Activated naive CD4-positive, alpha-beta T cell treated with anti-CD3 and anti-CD28 coated beads, Interleukin-2, amount 50 U/mL, for 72 hours (primary cell): ENCODE measurements around the gene DMPK. TPM values are rescaled to one million over a fixed set of nuclear protein-coding genes. Genes with fewer than 3 reads are reported as not detected.

Source experiments
- ATAC-seq, 2 donors: fragments of 150-1000 bp; cut with Tn5 transposase; 2 replicates each; pipeline ENCODE4 v1.10.0; 2021; ENCODE audit warnings: mild to moderate bottlenecking in 2 of 2, moderate library complexity in 2 of 2
- DNase-seq, 2 donors: peaks; one replicate each; pipeline ENCODE4 v3.0.0; 2021 to 2022; ENCODE audit warnings: low spot score in 2 of 2
- H3K27ac Mint-ChIP-seq, 2 donors: one replicate each; pipeline ENCODE4 v1.8.0; 2022; ENCODE audit warnings: mild to moderate bottlenecking in 2 of 2, mixed read lengths in 2 of 2
- H3K36me3 Mint-ChIP-seq, 2 donors: one replicate each; pipeline ENCODE4 v1.8.0; 2022; ENCODE audit warnings: mixed read lengths in 2 of 2
- H3K9me3 Mint-ChIP-seq, 2 donors: one replicate each; pipeline ENCODE4 v1.8.0; 2022; ENCODE audit warnings: mixed read lengths in 2 of 2
- total RNA-seq, 2 donors: library from RNA; stranded (reverse); gene quantifications; one replicate each; pipeline ENCODE4 v1.2.3, GENCODE V29; 2022

DMPK gene, protein sequence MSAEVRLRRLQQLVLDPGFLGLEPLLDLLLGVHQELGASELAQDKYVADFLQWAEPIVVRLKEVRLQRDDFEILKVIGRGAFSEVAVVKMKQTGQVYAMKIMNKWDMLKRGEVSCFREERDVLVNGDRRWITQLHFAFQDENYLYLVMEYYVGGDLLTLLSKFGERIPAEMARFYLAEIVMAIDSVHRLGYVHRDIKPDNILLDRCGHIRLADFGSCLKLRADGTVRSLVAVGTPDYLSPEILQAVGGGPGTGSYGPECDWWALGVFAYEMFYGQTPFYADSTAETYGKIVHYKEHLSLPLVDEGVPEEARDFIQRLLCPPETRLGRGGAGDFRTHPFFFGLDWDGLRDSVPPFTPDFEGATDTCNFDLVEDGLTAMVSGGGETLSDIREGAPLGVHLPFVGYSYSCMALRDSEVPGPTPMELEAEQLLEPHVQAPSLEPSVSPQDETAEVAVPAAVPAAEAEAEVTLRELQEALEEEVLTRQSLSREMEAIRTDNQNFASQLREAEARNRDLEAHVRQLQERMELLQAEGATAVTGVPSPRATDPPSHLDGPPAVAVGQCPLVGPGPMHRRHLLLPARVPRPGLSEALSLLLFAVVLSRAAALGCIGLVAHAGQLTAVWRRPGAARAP
- total RNA-seq: 10 to 100 TPM; 11.1 to 13.8 TPM

- Mint-ChIP-seq H3K9me3 (no peaks in the 10 kb centered on the region), H3K36me3 (peaks cover 1 to 6% of the 10 kb centered on the region in 2 donors), H3K27ac (no peak within 1 kb of the TSS)
- DNase-seq: no peak
- no peak for ATAC-seq
Observed at GRCh38 chr19:45782162-45782691, at the start of gene DMPK. DMPK (minus strand) TSS chr19:45782490; CDS start chr19:45782352, 138 bp downstream.

GRCh38 chr19:45828945-45829344 is 46.7 kb upstream of the DMPK start:
- DNase-seq (no peak), ATAC-seq (no peak)
- H3K36me3 Mint-ChIP-seq: peaks cover 27 to 29% of the 10 kb centered on the region in 2 donors
- no peak overlapping the region for H3K27ac Mint-ChIP-seq
- H3K9me3 Mint-ChIP-seq: no peaks in the 10 kb centered on the region

- Mint-ChIP-seq H3K27ac (peak overlapping the region; percentile 7 to 66), H3K9me3 (no peaks in the 10 kb centered on the region), H3K36me3 (peaks cover 27 to 29% of the 10 kb centered on the region in 2 donors)
- ATAC-seq (no peak), DNase-seq (no peak)
Observed at GRCh38 chr19:45828523-45828922, 46.2 kb upstream of the DMPK start.

DNA sequence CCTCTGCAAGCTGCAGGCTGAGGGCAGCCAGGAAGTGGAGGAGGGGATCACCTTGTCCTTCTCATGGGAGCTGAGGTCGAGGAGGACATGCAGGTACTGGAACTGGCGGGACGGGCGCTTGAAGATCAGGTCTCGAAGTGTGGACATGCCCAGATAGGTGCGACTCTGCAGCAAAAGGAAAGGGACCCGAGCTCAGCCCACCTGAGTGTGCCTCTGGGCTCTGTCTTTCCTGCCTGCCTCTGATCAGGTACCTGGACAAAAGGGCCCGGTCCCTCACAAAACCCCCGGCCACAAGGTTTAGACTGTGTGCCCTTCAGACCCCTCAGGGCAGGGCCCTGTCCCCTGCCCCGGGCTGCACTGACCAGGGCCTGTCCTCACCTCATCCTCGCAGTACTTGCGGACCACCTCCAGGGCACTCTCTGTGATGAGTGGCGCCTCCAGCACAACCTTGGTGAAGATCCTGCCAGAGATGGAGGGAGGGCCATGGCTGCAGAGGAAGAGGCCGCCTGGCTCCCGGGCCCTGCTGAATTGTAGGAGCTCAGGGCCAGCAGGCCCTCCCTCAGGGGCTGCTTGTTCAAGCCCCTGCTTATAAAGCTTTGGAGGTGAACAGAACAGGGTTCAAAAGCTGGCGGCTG is 45.3 kb upstream of the DMPK start:
- ATAC-seq: no peak
- H3K36me3 Mint-ChIP-seq: peaks cover 27 to 28% of the 10 kb centered on the region in 2 donors

GRCh38 chr19:45826934-45827333 is 44.6 kb upstream of the DMPK start:
- no peak for ATAC-seq
- peaks cover 24 to 27% of the 10 kb centered on the region in 2 donors for H3K36me3 Mint-ChIP-seq
- no peak for DNase-seq
- H3K9me3 Mint-ChIP-seq: no peaks in the 10 kb centered on the region
- H3K27ac Mint-ChIP-seq: no peak overlapping the region

More for the DNA sequence above, 45.3 kb upstream of the DMPK start:
- Mint-ChIP-seq H3K9me3 (no peaks in the 10 kb centered on the region), H3K27ac (peak overlapping the region in 1 of 2 donors; percentile 7)
- no peak for DNase-seq

DNA sequence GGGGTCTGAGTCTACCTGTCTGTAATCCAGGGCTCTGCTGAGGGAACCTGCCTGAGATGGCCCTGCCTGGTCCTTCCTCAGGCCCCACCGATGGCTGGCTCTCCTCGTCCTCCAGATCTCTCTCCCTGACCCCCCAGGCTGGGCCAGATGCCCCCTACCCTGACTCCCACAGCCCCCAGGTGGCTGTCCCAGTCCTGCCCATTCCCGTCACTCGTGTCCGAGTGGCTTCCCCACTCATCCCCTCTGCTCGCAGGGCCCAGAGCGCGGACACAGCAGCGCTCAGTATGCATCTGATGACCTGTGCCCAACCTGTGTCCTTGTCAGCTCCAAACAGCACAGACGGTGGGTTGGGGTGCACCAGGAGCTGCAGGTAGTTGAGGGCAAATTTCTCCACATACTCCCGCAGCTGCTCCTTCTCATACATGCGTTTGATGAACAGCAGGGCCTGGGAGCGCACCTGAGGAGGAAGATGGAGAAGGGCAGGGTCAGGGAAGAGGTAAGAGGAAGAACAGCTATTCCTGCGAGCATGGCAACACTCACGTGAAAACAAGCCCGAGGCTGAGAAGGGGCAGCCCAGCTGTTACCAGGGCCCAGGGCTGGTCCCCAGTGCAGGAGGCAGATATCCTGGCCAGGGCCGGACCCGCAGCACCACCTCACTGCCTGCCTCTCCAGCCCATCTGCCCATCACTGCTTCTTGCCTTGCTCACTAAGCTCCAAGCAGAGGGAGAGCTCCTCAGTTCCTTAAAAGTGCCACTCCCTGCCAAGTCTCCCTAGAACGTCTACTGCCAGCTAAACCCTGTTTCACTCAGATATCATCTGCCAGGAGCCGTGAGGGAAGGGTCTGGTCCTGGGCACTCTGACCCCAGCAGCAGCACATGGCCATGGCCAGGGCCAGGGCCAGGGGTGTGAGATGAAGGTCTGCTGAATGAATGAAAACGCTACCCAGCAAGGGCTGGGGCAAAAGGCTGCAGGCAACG is 43.9 kb upstream of the DMPK start:
- H3K27ac Mint-ChIP-seq: peak overlapping the region in 1 of 2 donors; percentile 12
- peaks cover 20 to 22% of the 10 kb centered on the region in 2 donors for H3K36me3 Mint-ChIP-seq
- no peak for DNase-seq
- no peak for ATAC-seq
- no peaks in the 10 kb centered on the region for H3K9me3 Mint-ChIP-seq

DNA sequence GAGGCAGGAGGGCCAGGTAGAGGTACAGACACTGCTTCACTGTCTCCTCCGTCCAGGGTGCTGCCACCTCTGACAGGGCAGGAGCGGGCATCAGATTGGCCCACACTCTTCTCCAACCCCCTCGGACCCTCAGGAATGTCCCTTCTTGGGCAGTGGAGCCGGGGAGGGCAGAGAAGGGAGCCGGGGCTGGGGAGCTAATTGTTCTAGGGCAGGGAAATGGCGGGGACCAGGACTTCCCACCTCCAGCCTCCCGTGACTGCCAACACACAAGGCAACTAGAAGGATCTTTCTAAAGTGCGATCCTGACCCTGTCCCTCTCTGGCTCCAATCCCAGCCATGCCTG is 42.9 kb upstream of the DMPK start:
- DNase-seq: no peak
- no peaks in the 10 kb centered on the region for H3K9me3 Mint-ChIP-seq
- no peak overlapping the region for H3K27ac Mint-ChIP-seq
- H3K36me3 Mint-ChIP-seq: peaks cover 19% of the 10 kb centered on the region in 2 donors
- ATAC-seq: no peak

- ATAC-seq (no peak), DNase-seq (no peak)
- Mint-ChIP-seq H3K27ac (peak overlapping the region in 1 of 2 donors; percentile 88), H3K36me3 (peaks cover 16 to 18% of the 10 kb centered on the region in 2 donors), H3K9me3 (no peaks in the 10 kb centered on the region)
Observed at GRCh38 chr19:45824531-45825262, 42.4 kb upstream of the DMPK start.

DNA sequence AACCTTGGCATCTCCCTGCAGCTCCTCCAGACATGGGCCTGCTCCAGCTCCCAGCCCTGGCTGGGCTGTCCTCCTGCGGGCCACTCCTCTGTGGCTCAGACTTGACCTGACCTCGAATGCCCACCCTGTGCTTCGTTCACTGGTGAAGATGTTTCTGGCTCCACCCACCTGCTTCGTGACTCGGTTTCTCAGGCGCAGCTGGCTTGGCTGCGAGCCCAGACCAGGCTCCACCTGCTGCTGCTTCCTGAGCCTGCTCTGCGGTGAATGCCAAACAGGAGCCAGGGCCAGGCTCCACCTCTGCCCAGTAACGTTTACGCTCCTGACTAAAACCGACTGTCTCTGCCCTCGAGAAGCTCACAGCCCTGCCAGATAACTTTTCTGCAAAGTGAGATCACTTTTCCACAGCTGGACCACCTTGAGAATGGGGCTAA is 41.8 kb upstream of the DMPK start:
- ATAC-seq (no peak), DNase-seq (no peak)
- peak overlapping the region in 1 of 2 donors; percentile 88 for H3K27ac Mint-ChIP-seq
- no peaks in the 10 kb centered on the region for H3K9me3 Mint-ChIP-seq
- H3K36me3 Mint-ChIP-seq: peaks cover 12 to 16% of the 10 kb centered on the region in 2 donors

GRCh38 chr19:45823182-45823581 is 40.9 kb upstream of the DMPK start:
- Mint-ChIP-seq H3K9me3 (no peaks in the 10 kb centered on the region), H3K36me3 (peaks cover 3 to 11% of the 10 kb centered on the region in 2 donors), H3K27ac (no peak overlapping the region)
- ATAC-seq (no peak), DNase-seq (no peak)

- ATAC-seq: no peak
Observed at GRCh38 chr19:45822716-45823115, 40.4 kb upstream of the DMPK start.

DNA sequence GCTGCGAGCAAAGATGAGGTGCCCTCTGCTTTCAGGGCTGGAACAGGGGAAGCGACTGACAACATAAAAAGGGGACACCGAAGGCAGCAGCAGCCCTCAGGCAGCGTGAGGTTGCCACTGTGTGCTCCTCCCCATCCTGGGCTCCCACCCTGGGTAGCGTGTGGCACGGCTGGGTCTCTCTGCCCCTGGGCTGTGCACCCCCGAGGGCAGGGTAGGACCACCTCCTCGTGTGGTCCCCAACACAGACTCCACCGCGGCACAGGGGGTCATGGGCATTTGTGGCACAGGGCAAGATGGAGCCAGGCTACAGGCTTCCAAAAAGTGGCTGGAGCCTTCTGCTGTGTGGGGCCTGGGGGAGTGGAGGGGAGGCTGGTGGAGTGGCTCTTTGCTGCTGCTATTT is 39.3 kb upstream of the DMPK start:
- Mint-ChIP-seq H3K36me3 (peaks cover 0 to 7% of the 10 kb centered on the region in 2 donors), H3K27ac (peak overlapping the region in 1 of 2 donors; percentile 61), H3K9me3 (no peaks in the 10 kb centered on the region)
- DNase-seq (no peak), ATAC-seq (no peak)

More at GRCh38 chr19:45822716-45823115, 40.4 kb upstream of the DMPK start:
- no peak overlapping the region for H3K27ac Mint-ChIP-seq
- no peaks in the 10 kb centered on the region for H3K9me3 Mint-ChIP-seq
- no peak for DNase-seq
- H3K36me3 Mint-ChIP-seq: peaks cover 0 to 7% of the 10 kb centered on the region in 2 donors

DNA sequence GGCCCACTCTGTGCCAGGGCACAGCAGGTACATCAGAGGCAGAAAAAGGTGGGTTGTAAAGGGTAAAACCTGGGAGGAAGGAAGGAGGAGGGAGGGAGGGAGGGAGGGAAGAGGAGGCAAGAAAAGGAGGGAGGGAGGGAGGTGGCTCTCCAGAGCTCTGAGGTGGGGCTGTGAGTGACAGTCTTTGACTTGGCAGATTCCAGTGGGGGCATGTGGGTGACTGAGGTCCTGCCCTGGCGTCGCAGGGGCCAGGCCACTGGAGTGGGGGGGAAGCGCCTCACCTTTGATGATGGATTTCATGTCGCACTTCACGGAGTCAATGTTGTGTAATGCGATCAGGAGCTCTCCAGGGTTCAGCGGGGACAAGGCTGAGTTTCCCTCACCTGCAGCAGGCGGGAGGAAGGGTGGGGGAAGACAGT is 38.8 kb upstream of the DMPK start:
- Mint-ChIP-seq H3K9me3 (no peaks in the 10 kb centered on the region), H3K36me3 (peaks cover 0 to 6% of the 10 kb centered on the region in 2 donors), H3K27ac (peak overlapping the region in 1 of 2 donors; percentile 61)
- no peak for ATAC-seq
- DNase-seq: no peak

DNA sequence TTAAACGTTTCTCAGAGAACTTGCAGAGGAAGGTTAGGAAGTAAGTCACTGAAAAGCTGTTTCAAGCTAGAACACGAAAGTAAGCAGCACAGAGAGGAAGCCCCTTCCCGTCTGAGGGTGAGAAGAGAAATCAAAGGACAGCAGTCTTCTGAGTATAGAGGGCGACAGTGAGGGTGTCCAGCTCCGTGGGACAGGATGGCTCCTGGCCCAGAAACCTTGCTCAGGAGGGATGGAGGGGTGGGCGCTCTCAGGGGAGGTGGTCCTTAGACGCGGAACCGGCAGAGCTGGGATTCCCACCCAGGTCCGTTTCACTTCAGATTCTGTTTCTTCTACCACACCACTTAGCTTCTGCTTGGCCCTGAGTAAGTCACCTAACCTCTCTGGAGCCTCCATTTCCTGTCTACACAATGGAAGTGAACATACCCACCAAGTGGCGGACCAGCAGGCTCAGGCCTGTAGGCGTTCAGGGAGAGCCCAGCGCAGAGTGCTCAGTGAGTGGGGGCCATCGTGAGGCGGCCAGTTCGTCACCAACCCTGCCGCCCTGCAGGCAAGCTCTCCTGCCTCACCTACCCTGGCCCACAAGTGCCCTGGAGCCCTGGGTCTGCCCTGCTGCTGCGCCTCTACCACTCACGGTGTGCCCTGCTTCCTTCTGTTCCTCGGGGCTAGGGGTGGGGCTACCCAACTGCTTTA is 38.3 kb upstream of the DMPK start:
- no peak for DNase-seq
- ATAC-seq: no peak
- H3K36me3 Mint-ChIP-seq: peaks cover 0 to under 1% of the 10 kb centered on the region in 2 donors
- H3K9me3 Mint-ChIP-seq: no peaks in the 10 kb centered on the region
- peak overlapping the region in 1 of 2 donors; percentile 74 for H3K27ac Mint-ChIP-seq

GRCh38 chr19:45819769-45820168 is 37.5 kb upstream of the DMPK start:
- Mint-ChIP-seq H3K9me3 (no peaks in the 10 kb centered on the region), H3K27ac (peak overlapping the region; percentile 50 to 74), H3K36me3 (no peaks in the 10 kb centered on the region)
- DNase-seq (no peak), ATAC-seq (no peak)
